ENCODE results near the gene DDI2.

DNA sequence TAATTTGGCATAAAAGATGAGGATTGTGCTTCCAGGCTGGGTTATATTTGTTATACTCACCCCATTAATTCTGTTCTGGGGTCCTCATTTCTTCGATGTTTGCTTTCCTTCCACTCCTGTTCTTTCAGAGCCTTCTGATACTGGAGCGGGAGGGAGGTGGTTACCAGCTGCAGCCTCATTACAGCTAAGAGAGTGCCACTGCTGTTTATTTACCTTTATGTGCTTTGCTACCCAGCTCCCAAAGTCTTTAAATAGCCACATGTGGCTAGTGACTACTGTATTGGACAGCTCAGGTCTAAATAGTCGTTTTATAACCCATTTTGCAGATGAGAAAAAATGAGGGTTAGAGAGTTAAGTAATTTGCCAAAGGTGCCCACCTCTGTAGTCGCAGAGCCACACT is 92.0 kb downstream of the DDI2 start:
- TF ChIP-seq EZH2 (IDR thresholded peaks at IDR 0.05) (no peak), POLR2AphosphoS5 (IDR thresholded peaks at IDR 0.05; ENCODE audit: borderline replicate concordance, low read depth, low read length) (no peak), FOXP2 (optimal IDR thresholded peaks at IDR 0.05; ENCODE audit: control extremely low read depth, extremely low read length, insufficient read depth) (no peak)

All from SK-N-MC (cell line).